Spinal cord (tissue), 10 donors: ENCODE measurements around the gene RUNX1. TPM values are rescaled to one million over a fixed set of nuclear protein-coding genes. Genes with fewer than 3 reads are reported as not detected.

ENCODE experiments used
- DNase-seq, 6 donors: peaks; one replicate each; pipeline versions ENCODE4 v3.0.0 to v3.0.0-alpha.2; 2013 to 2015; ENCODE audit warnings: low spot score in 6 of 6, low read depth in 4 of 6
- H3K27ac ChIP-seq: one replicate; pipeline ENCODE4 v1.5.1; 2013; ENCODE audit warnings: low read depth, low read length, control low read depth
- H3K27me3 ChIP-seq: one replicate; pipeline ENCODE4 v1.6.1; 2013; ENCODE audit warnings: low read length; ENCODE audit not compliant: control insufficient read depth, insufficient read depth
- H3K36me3 ChIP-seq: one replicate; pipeline ENCODE4 v1.6.1; 2013; ENCODE audit warnings: low read length; ENCODE audit not compliant: control insufficient read depth, insufficient read depth
- H3K4me1 ChIP-seq: one replicate; pipeline ENCODE4 v1.6.1; 2013; ENCODE audit warnings: low read length; ENCODE audit not compliant: control insufficient read depth, insufficient read depth
- H3K4me3 ChIP-seq: one replicate; pipeline ENCODE4 v1.5.1; 2013; ENCODE audit warnings: low read depth, low read length, control low read depth
- H3K9me3 ChIP-seq: one replicate; pipeline ENCODE4 v1.6.1; 2013; ENCODE audit warnings: low read length; ENCODE audit not compliant: control insufficient read depth, insufficient read depth
- WGBS: methylation state at CpG from one replicate; pipeline ENCODE4 v1.1.5; 2013; ENCODE audit warnings: missing lambda C conversion rate; ENCODE audit not compliant: insufficient coverage; 5-methylcytosine and 5-hydroxymethylcytosine counted together
- polyA plus RNA-seq, 2 donors: library from polyadenylated mRNA; unstranded; fragments of 120-200 nt; gene quantifications; one replicate each; pipeline ENCODE4 v1.2.1, GENCODE V29; 2013; ENCODE audit not compliant: insufficient read length in 2 of 2
- total RNA-seq, 2 donors: library from RNA; depleted of rRNA in 1 of 2; stranded (reverse); fragments of 120-200 nt in 1 of 2; fragments of >200 nt in 1 of 2; gene quantifications; one replicate each; pipeline versions ENCODE4 v1.2.3 to v1.2.4, GENCODE V29; 2013 to 2014
- donor health status: healthy.

Gene RUNX1
- total and polyA plus RNA-seq, 4 donors, result 2.1 to 7.1 (median 3.2) TPM

GRCh38 chr21:34799092-34799491, 250.0 kb downstream of the RUNX1 start:
- Histone ChIP-seq H3K27me3 (no peaks in the 10 kb centered on the region), H3K4me3 (no peak overlapping the region), H3K27ac (no peak overlapping the region), H3K36me3 (no peaks in the 10 kb centered on the region), H3K4me1 (no peaks in the 10 kb centered on the region), H3K9me3 (no peaks in the 10 kb centered on the region)
- no peak for DNase-seq
- WGBS, result over 99% methylated on average over 6 of the region's 6 CpGs

- H3K4me3 ChIP-seq, result no peak overlapping the region
- no peak overlapping the region for H3K27ac ChIP-seq
- DNase-seq, result no peak
- H3K36me3 ChIP-seq, result no peaks in the 10 kb centered on the region
- no peaks in the 10 kb centered on the region for H3K4me1 ChIP-seq
- WGBS, result 91% methylated on average over 4 of the region's 8 CpGs
- no peaks in the 10 kb centered on the region for H3K27me3 ChIP-seq
- no peaks in the 10 kb centered on the region for H3K9me3 ChIP-seq
These were observed 251.1 kb downstream of the RUNX1 start for GRCh38 chr21:34797921-34798535.

GRCh38 chr21:34797201-34797525, 251.9 kb downstream of the RUNX1 start:
- Histone ChIP-seq H3K9me3 (no peaks in the 10 kb centered on the region), H3K4me3 (no peak overlapping the region), H3K36me3 (no peaks in the 10 kb centered on the region), H3K4me1 (no peaks in the 10 kb centered on the region), H3K27ac (no peak overlapping the region), H3K27me3 (no peaks in the 10 kb centered on the region)
- DNase-seq, result no peak

GRCh38 chr21:34796518-34797200, 252.4 kb downstream of the RUNX1 start:
- no peak overlapping the region for H3K27ac ChIP-seq
- 71% methylated on average over 5 of the region's 7 CpGs for WGBS
- no peak for DNase-seq
- no peaks in the 10 kb centered on the region for H3K36me3 ChIP-seq
- no peaks in the 10 kb centered on the region for H3K9me3 ChIP-seq
- no peak overlapping the region for H3K4me3 ChIP-seq
- H3K4me1 ChIP-seq, result no peaks in the 10 kb centered on the region
- H3K27me3 ChIP-seq, result no peaks in the 10 kb centered on the region

GRCh38 chr21:34795548-34796180, 253.4 kb downstream of the RUNX1 start:
- DNase-seq, result no peak
- no peaks in the 10 kb centered on the region for H3K36me3 ChIP-seq
- no peak overlapping the region for H3K4me3 ChIP-seq
- no peak overlapping the region for H3K27ac ChIP-seq
- no peaks in the 10 kb centered on the region for H3K27me3 ChIP-seq
- WGBS, result 46% methylated on average over 3 of the region's 7 CpGs
- H3K4me1 ChIP-seq, result no peaks in the 10 kb centered on the region
- H3K9me3 ChIP-seq, result no peaks in the 10 kb centered on the region

GRCh38 chr21:34795175-34795547, 253.9 kb downstream of the RUNX1 start:
- Histone ChIP-seq H3K9me3 (no peaks in the 10 kb centered on the region), H3K4me1 (no peaks in the 10 kb centered on the region), H3K4me3 (no peak overlapping the region), H3K36me3 (no peaks in the 10 kb centered on the region), H3K27me3 (no peaks in the 10 kb centered on the region), H3K27ac (no peak overlapping the region)
- WGBS, result no CpG with 5 or more reads among the region's 5 CpGs
- DNase-seq, result peak in 1 of 6 donors; percentile 38

GRCh38 chr21:34794686-34795085, 254.4 kb downstream of the RUNX1 start:
- no peak for DNase-seq
- no peaks in the 10 kb centered on the region for H3K27me3 ChIP-seq
- WGBS, result 91% methylated on average over 4 of the region's 7 CpGs
- no peaks in the 10 kb centered on the region for H3K4me1 ChIP-seq
- H3K4me3 ChIP-seq, result no peak overlapping the region
- H3K36me3 ChIP-seq, result no peaks in the 10 kb centered on the region
- no peaks in the 10 kb centered on the region for H3K9me3 ChIP-seq
- no peak overlapping the region for H3K27ac ChIP-seq

- DNase-seq, result no peak
- H3K27me3 ChIP-seq, result no peaks in the 10 kb centered on the region
- no peaks in the 10 kb centered on the region for H3K4me1 ChIP-seq
- H3K9me3 ChIP-seq, result no peaks in the 10 kb centered on the region
- no peaks in the 10 kb centered on the region for H3K36me3 ChIP-seq
- no CpG with 5 or more reads among the region's 6 CpGs for WGBS
- no peak overlapping the region for H3K27ac ChIP-seq
- H3K4me3 ChIP-seq, result no peak overlapping the region
These were observed 255.6 kb downstream of the RUNX1 start for GRCh38 chr21:34793471-34793870.

GRCh38 chr21:34792504-34793089, 256.5 kb downstream of the RUNX1 start:
- no peak for DNase-seq
- no peak overlapping the region for H3K27ac ChIP-seq
- no peaks in the 10 kb centered on the region for H3K4me1 ChIP-seq
- no peak overlapping the region for H3K4me3 ChIP-seq
- no peaks in the 10 kb centered on the region for H3K27me3 ChIP-seq
- H3K36me3 ChIP-seq, result no peaks in the 10 kb centered on the region
- H3K9me3 ChIP-seq, result no peaks in the 10 kb centered on the region
- WGBS, result 92% methylated on average over 27 of the region's 27 CpGs
